ENCODE measurements around the gene MERTK.

The MERTK gene

GRCh38 chr2:111977240-111977639, 78.8 kb downstream of the MERTK start:
- DNase-seq (ENCODE audit: low read depth in 2 of 2), result no peak

GRCh38 chr2:111978452-111979170, 80.2 kb downstream of the MERTK start:
- no peak for DNase-seq (ENCODE audit: low read depth in 2 of 2)

GRCh38 chr2:111981666-111982065, 83.3 kb downstream of the MERTK start:
- DNase-seq (ENCODE audit: low read depth in 2 of 2), result no peak

GRCh38 chr2:111982822-111983221, 84.4 kb downstream of the MERTK start:
- no peak for DNase-seq (ENCODE audit: low read depth in 2 of 2)

- no peak for DNase-seq (ENCODE audit: low read depth in 2 of 2)
Observed at GRCh38 chr2:111983478-111984212, 85.2 kb downstream of the MERTK start.

GRCh38 chr2:111984213-111984604, 85.8 kb downstream of the MERTK start:
- no peak for DNase-seq (ENCODE audit: low read depth in 2 of 2)

GRCh38 chr2:111985514-111985913, 87.1 kb downstream of the MERTK start:
- DNase-seq (ENCODE audit: low read depth in 2 of 2), result no peak

- no peak for DNase-seq (ENCODE audit: low read depth in 2 of 2)
Observed at GRCh38 chr2:111986116-111986900, 87.9 kb downstream of the MERTK start.

- no peak for DNase-seq (ENCODE audit: low read depth in 2 of 2)
Observed at GRCh38 chr2:111990375-111990774, 92.0 kb downstream of the MERTK start.

GRCh38 chr2:111990856-111991255, 92.4 kb downstream of the MERTK start:
- no peak for DNase-seq (ENCODE audit: low read depth in 2 of 2)

- no peak for DNase-seq (ENCODE audit: low read depth in 2 of 2)
Observed at GRCh38 chr2:111994042-111994441, 95.6 kb downstream of the MERTK start.

- no peak for DNase-seq (ENCODE audit: low read depth in 2 of 2)
Observed at GRCh38 chr2:111995148-111995547, 96.7 kb downstream of the MERTK start.

GRCh38 chr2:111999809-112000208, 101.4 kb downstream of the MERTK start:
- no peak for DNase-seq (ENCODE audit: low read depth in 2 of 2)

GRCh38 chr2:112000399-112001135, 102.2 kb downstream of the MERTK start:
- no peak for DNase-seq (ENCODE audit: low read depth in 2 of 2)

- DNase-seq (ENCODE audit: low read depth in 2 of 2), result no peak
Observed at GRCh38 chr2:112001136-112001715, 102.8 kb downstream of the MERTK start.

- no peak for DNase-seq (ENCODE audit: low read depth in 2 of 2)
Observed at GRCh38 chr2:112001942-112002341, 103.5 kb downstream of the MERTK start.

GRCh38 chr2:112003576-112004252, 105.3 kb downstream of the MERTK start:
- no peak for DNase-seq (ENCODE audit: low read depth in 2 of 2)

- DNase-seq (ENCODE audit: low read depth in 2 of 2), result no peak
Observed at GRCh38 chr2:112004253-112004645, 105.8 kb downstream of the MERTK start.

GRCh38 chr2:112005406-112006075, 107.1 kb downstream of the MERTK start:
- no peak for DNase-seq (ENCODE audit: low read depth in 2 of 2)

- no peak for DNase-seq (ENCODE audit: low read depth in 2 of 2)
Observed at GRCh38 chr2:112006076-112006410, 107.6 kb downstream of the MERTK start.
